Activated B cell treated with CpG ODN at 0.5 μM for 24 hours (primary cell): ENCODE measurements around the gene GABRB2. TPM values are rescaled to one million over a fixed set of nuclear protein-coding genes. Genes with fewer than 3 reads are reported as not detected.

Experiments used
- ATAC-seq: fragments of 200-7000 bp; cut with Tn5 transposase; one replicate; pipeline ENCODE4 v1.10.0; 2021; ENCODE audit warnings: low read depth, mild to moderate bottlenecking, moderate library complexity
- CTCF ChIA-PET: fragments of 350-600 bp; sonication (Branson Sonifier 250); formaldehyde crosslinking; loops from one replicate; lab custom pipeline; 2021; ENCODE audit warnings: antibody characterized with exemption; lab: Charles Lee
- POLR2A ChIA-PET: fragments of 350-600 bp; sonication (Branson Sonifier 250); formaldehyde crosslinking; loops from one replicate; lab custom pipeline; 2021; ENCODE audit warnings: antibody characterized with exemption; lab: Charles Lee
- DNase-seq: peaks from one replicate; pipeline ENCODE4 v3.0.0; 2022
- H3K27ac Mint-ChIP-seq: one replicate; pipeline ENCODE4 v1.8.0; 2020; ENCODE audit warnings: mixed read lengths
- H3K27me3 Mint-ChIP-seq: one replicate; pipeline ENCODE4 v1.8.0; 2021; ENCODE audit warnings: mixed read lengths
- H3K36me3 Mint-ChIP-seq: one replicate; pipeline ENCODE4 v1.8.0; 2021; ENCODE audit warnings: low read depth, mixed read lengths
- H3K4me1 Mint-ChIP-seq: one replicate; pipeline ENCODE4 v1.8.0; 2021; ENCODE audit warnings: mixed read lengths
- H3K4me3 Mint-ChIP-seq: one replicate; pipeline ENCODE4 v1.8.0; 2020; ENCODE audit warnings: mild to moderate bottlenecking, mixed read lengths
- H3K9me3 Mint-ChIP-seq: one replicate; pipeline ENCODE4 v1.8.0; 2020; ENCODE audit warnings: mixed read lengths
- CTCF ChIP-seq: fragments of 200-600 bp; IDR thresholded peaks from one replicate; pipeline ENCODE4 v1.8.0; 2022; ENCODE audit warnings: antibody characterized with exemption, mild to moderate bottlenecking
- intact Hi-C: fragments of 100-400 bp; cut with micrococcal nuclease; formaldehyde crosslinking; loops from one replicate; pipeline ENCODE4 v1.15.1; 2024
- total RNA-seq: library from RNA; stranded (reverse); gene quantifications from 2 replicates; pipeline ENCODE4 v1.2.3, GENCODE V29; 2022

GABRB2 gene
- total RNA-seq, 1 donor from 2014 or later: not detected

DNA sequence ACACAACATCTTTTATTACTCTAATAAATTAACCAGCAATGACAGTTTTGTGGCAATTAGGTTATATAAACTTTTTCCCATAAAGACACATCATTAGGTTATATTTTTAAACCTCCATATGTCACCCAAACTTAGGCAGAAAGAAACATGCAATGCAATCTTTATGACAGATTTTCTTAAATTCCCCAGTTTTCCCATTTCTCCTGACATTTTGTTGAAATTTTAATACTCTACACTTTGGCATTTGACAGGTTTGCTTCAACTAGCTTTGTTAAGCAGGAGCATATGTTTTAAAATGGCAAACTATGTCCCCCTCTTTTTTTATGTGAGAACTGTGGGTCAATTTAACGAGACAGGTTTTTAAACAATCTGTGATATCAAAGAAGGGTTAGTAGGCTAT lies 155.5 kb downstream of the GABRB2 start:
- ATAC-seq (no peak), DNase-seq (no peak)
- Mint-ChIP-seq H3K27me3 (no peaks in the 10 kb centered on the region), H3K36me3 (no peaks in the 10 kb centered on the region), H3K27ac (no peak overlapping the region), H3K4me1 (no peaks in the 10 kb centered on the region), H3K9me3 (no peaks in the 10 kb centered on the region), H3K4me3 (no peak overlapping the region)
- TF ChIP-seq CTCF: no peak
- CTCF ChIA-PET: no interaction called here
- intact Hi-C loops: no loop called here
- POLR2A ChIA-PET: no interaction called here

- Mint-ChIP-seq H3K27ac (no peak overlapping the region), H3K27me3 (no peaks in the 10 kb centered on the region), H3K4me1 (no peaks in the 10 kb centered on the region), H3K9me3 (no peaks in the 10 kb centered on the region), H3K36me3 (no peaks in the 10 kb centered on the region), H3K4me3 (no peak overlapping the region)
- TF ChIP-seq CTCF: no peak
- no peak for ATAC-seq
- CTCF ChIA-PET: no interaction called here
- DNase-seq: no peak
- POLR2A ChIA-PET: no interaction called here
- intact Hi-C loops: no loop called here
Measured at GRCh38 chr5:161387121-161387520, 159.4 kb downstream of the GABRB2 start.

DNA sequence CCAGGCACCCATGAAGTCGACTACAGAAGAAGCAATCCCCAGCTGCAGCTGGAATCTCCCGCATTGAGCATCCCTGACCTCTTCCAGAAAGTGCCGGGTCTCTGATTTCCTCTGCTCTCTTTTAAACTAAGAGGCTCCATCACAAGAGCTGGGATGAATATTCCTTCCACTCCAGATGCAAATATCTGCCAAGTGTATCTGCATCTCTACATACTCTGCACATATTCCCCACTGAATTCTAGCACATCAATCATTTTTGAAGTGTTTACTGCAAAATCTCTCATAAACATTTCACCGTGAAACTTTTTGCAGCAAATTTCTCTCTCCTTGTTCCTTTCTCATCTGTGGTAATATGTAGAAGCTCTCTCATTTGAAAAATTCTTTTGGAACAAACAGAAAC lies 161.5 kb downstream of the GABRB2 start:
- DNase-seq (no peak), ATAC-seq (no peak)
- no peaks in the 10 kb centered on the region for H3K36me3 Mint-ChIP-seq
- no peaks in the 10 kb centered on the region for H3K27me3 Mint-ChIP-seq
- no peak for TF ChIP-seq CTCF
- H3K4me1 Mint-ChIP-seq: no peaks in the 10 kb centered on the region
- POLR2A ChIA-PET: no interaction called here
- H3K9me3 Mint-ChIP-seq: no peaks in the 10 kb centered on the region
- CTCF ChIA-PET: no interaction called here
- no peak overlapping the region for H3K4me3 Mint-ChIP-seq
- H3K27ac Mint-ChIP-seq: no peak overlapping the region
- intact Hi-C loops: no loop called here

- POLR2A ChIA-PET: no interaction called here
- H3K9me3 Mint-ChIP-seq: no peaks in the 10 kb centered on the region
- H3K4me3 Mint-ChIP-seq: no peak overlapping the region
- intact Hi-C loops: no loop called here
- no peaks in the 10 kb centered on the region for H3K27me3 Mint-ChIP-seq
- ATAC-seq (no peak), DNase-seq (no peak)
- no peak for TF ChIP-seq CTCF
- no peak overlapping the region for H3K27ac Mint-ChIP-seq
- no peaks in the 10 kb centered on the region for H3K36me3 Mint-ChIP-seq
- H3K4me1 Mint-ChIP-seq: no peaks in the 10 kb centered on the region
- CTCF ChIA-PET: no interaction called here
Measured at GRCh38 chr5:161382685-161383084, 163.8 kb downstream of the GABRB2 start.

DNA sequence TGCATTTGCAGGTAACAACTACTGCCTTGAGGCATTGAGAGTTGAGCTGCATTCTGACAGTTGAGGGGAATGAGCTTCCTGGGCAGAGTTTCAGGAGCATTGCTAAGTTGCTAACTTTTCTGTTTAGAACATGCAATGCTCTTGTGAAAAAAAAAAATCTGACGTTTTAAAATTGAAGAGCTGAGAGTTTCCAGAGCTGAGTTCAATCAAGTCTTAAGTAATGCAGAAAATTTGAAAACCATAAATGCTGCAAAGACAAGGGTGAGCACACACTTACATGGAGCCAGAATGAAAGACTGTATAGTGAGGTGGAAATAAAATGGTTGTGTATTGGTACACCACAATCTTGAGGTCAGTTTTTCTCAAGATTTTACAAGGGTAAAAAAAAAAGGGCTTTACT lies 166.0 kb downstream of the GABRB2 start:
- DNase-seq (no peak), ATAC-seq (no peak)
- no peaks in the 10 kb centered on the region for H3K27me3 Mint-ChIP-seq
- H3K9me3 Mint-ChIP-seq: no peaks in the 10 kb centered on the region
- intact Hi-C loops: no loop called here
- POLR2A ChIA-PET: no interaction called here
- no peak for TF ChIP-seq CTCF
- no peaks in the 10 kb centered on the region for H3K4me1 Mint-ChIP-seq
- no peak overlapping the region for H3K27ac Mint-ChIP-seq
- CTCF ChIA-PET: no interaction called here
- no peak overlapping the region for H3K4me3 Mint-ChIP-seq
- no peaks in the 10 kb centered on the region for H3K36me3 Mint-ChIP-seq
